GM23248 (cell line): ENCODE data around the gene PTPRN2. TPM values are rescaled to one million over a fixed set of nuclear protein-coding genes. Genes with fewer than 3 reads are reported as not detected.
A peak's percentile ranks its signal among the peaks of the same experiment; 100 is the strongest.

Source experiments
- DNase-seq: peaks from one replicate; pipeline ENCODE4 v3.0.0-alpha.2; 2015
- H2AFZ ChIP-seq: fragments of 200-600 bp; sonication (generic); 2 replicates; pipeline ENCODE4 v1.6.1; 2016; ENCODE audit warnings: antibody characterized with exemption
- H3F3A ChIP-seq: fragments of 200-600 bp; sonication (generic); 2 replicates; pipeline ENCODE4 v1.6.1; 2016; ENCODE audit warnings: mild to moderate bottlenecking, antibody characterized with exemption, mixed run types; ENCODE audit not compliant: insufficient read depth
- H3K27ac ChIP-seq: fragments of 200-600 bp; sonication (generic); 2 replicates; pipeline ENCODE4 v1.5.1; 2016; ENCODE audit warnings: mild to moderate bottlenecking
- H3K27me3 ChIP-seq: fragments of 200-600 bp; sonication (generic); replicated peaks from 2 replicates; pipeline ENCODE4 v1.6.1; 2016; ENCODE audit warnings: mild to moderate bottlenecking; ENCODE audit not compliant: insufficient read depth
- H3K36me3 ChIP-seq: fragments of 200-600 bp; sonication (generic); 2 replicates; pipeline ENCODE4 v1.6.1; 2016; ENCODE audit warnings: low read depth, mild to moderate bottlenecking
- H3K4me1 ChIP-seq: fragments of 200-600 bp; sonication (generic); 2 replicates; pipeline ENCODE4 v1.6.1; 2016; ENCODE audit warnings: mild to moderate bottlenecking; ENCODE audit not compliant: insufficient read depth
- H3K4me2 ChIP-seq: fragments of 200-600 bp; sonication (generic); one replicate; pipeline ENCODE4 v1.6.1; 2016; ENCODE audit warnings: mild to moderate bottlenecking; ENCODE audit not compliant: unreplicated experiment
- H3K4me3 ChIP-seq: fragments of 200-600 bp; sonication (generic); 2 replicates; pipeline ENCODE4 v1.5.1; 2016; ENCODE audit warnings: mild to moderate bottlenecking
- H3K79me2 ChIP-seq: fragments of 200-600 bp; sonication (generic); 2 replicates; pipeline ENCODE4 v1.6.1; 2016; ENCODE audit warnings: mild to moderate bottlenecking; ENCODE audit not compliant: insufficient read depth
- H3K9ac ChIP-seq: fragments of 200-600 bp; sonication (generic); 2 replicates; pipeline ENCODE4 v1.6.1; 2016; ENCODE audit warnings: mild to moderate bottlenecking
- H3K9me2 ChIP-seq: fragments of 200-600 bp; sonication (generic); 2 replicates; pipeline ENCODE4 v1.6.1; 2016; ENCODE audit warnings: mixed run types, mild to moderate bottlenecking, moderate library complexity; ENCODE audit not compliant: insufficient read depth
- H3K9me3 ChIP-seq: fragments of 200-600 bp; sonication (generic); one replicate; pipeline ENCODE4 v1.6.1; 2017; ENCODE audit warnings: low read depth
- H4K20me1 ChIP-seq: fragments of 200-600 bp; sonication (generic); 2 replicates; pipeline ENCODE4 v1.6.0; 2016; ENCODE audit not compliant: insufficient read depth
- EZH2 ChIP-seq: fragments of 200-600 bp; sonication (generic); IDR thresholded peaks from 2 replicates; pipeline ENCODE4 v1.6.1; 2018; ENCODE audit warnings: antibody characterized with exemption, mild to moderate bottlenecking; ENCODE audit not compliant: insufficient read depth, poor library complexity, severe bottlenecking
- EZH2phosphoT487 ChIP-seq: fragments of 200-600 bp; sonication (generic); IDR thresholded peaks from 2 replicates; pipeline ENCODE4 v1.6.1; 2018; ENCODE audit warnings: antibody characterized with exemption, moderate library complexity, mild to moderate bottlenecking, low read depth; ENCODE audit not compliant: insufficient read depth
- WGBS, 2 experiments: methylation state at CpG; one replicate each; pipeline ENCODE4 v1.1.6; 2015 to 2017; ENCODE audit warnings: low lambda C conversion rate in 2 of 2, low coverage in 1 of 2; ENCODE audit errors: missing lambda C conversion rate in 2 of 2; 5-methylcytosine and 5-hydroxymethylcytosine counted together
- in situ Hi-C: fragments of 300-500 bp; cut with MboI; formaldehyde crosslinking; loops from 2 replicates; pipeline ENCODE4 v1.15.0; 2020
- polyA plus RNA-seq: library from polyadenylated mRNA; unstranded; fragments of >200 nt; fragmentation: Nextera tagmentation; extraction: Ambion mirVana; gene quantifications from 2 replicates; pipeline ENCODE4 v1.2.1, GENCODE V29; 2016
- total RNA-seq: library from RNA; depleted of rRNA; stranded (reverse); fragments of >200 nt; shearing (Covaris generic); gene quantifications from 2 replicates; pipeline ENCODE4 v1.2.3, GENCODE V29; 2014

The PTPRN2 gene
- total and polyA plus RNA-seq, 2 experiments from 2014 or later = 0.13 TPM; not detected in 1

GRCh38 chr7:157687845-157688532 lies 899.6 kb downstream of the PTPRN2 start:
- Histone ChIP-seq H3K9me2 (no peaks in the 10 kb centered on the region), H3K79me2 (no peaks in the 10 kb centered on the region), H3K27ac (no peak overlapping the region), H3F3A (no peaks in the 10 kb centered on the region), H3K4me3 (no peak overlapping the region), H3K4me1 (no peaks in the 10 kb centered on the region), H3K27me3 (peaks cover 53% of the 10 kb centered on the region), H3K9me3 (no peaks in the 10 kb centered on the region), H3K9ac (no peak overlapping the region), H2AFZ (no peak overlapping the region), H3K4me2 (no peak overlapping the region), H4K20me1 (no peaks in the 10 kb centered on the region), H3K36me3 (no peaks in the 10 kb centered on the region)
- WGBS, 2 experiments = 1% methylated on average over 9 of the region's 9 CpGs
- in situ Hi-C loops = no loop called here
- TF ChIP-seq EZH2 (no peak), EZH2phosphoT487 (no peak)
- no peak for DNase-seq

GRCh38 chr7:157687158-157687557 lies 900.5 kb downstream of the PTPRN2 start:
- H3K9ac ChIP-seq = no peak overlapping the region
- no peak overlapping the region for H3K4me3 ChIP-seq
- in situ Hi-C loops = no loop called here
- H3K9me2 ChIP-seq = no peaks in the 10 kb centered on the region
- no peak for TF ChIP-seq EZH2phosphoT487
- peak; percentile 59 for TF ChIP-seq EZH2
- no peaks in the 10 kb centered on the region for H3K4me1 ChIP-seq
- H2AFZ ChIP-seq = no peak overlapping the region
- H3K36me3 ChIP-seq = no peaks in the 10 kb centered on the region
- no peak overlapping the region for H3K27ac ChIP-seq
- no peaks in the 10 kb centered on the region for H3K79me2 ChIP-seq
- H3F3A ChIP-seq = no peaks in the 10 kb centered on the region
- H3K4me2 ChIP-seq = no peak overlapping the region
- H3K9me3 ChIP-seq = no peaks in the 10 kb centered on the region
- no peaks in the 10 kb centered on the region for H4K20me1 ChIP-seq
- H3K27me3 ChIP-seq = peaks cover 56% of the 10 kb centered on the region
- WGBS, 2 experiments = 1 to 2% methylated on average over 5 of the region's 5 CpGs
- no peak for DNase-seq

GRCh38 chr7:157686285-157686894 lies 901.2 kb downstream of the PTPRN2 start:
- DNase-seq = no peak
- no peaks in the 10 kb centered on the region for H3K4me1 ChIP-seq
- in situ Hi-C loops = no loop called here
- H3K4me3 ChIP-seq = no peak overlapping the region
- H4K20me1 ChIP-seq = no peaks in the 10 kb centered on the region
- 1 to 2% methylated on average over 13 of the region's 13 CpGs for WGBS, 2 experiments
- TF ChIP-seq EZH2 (no peak), EZH2phosphoT487 (no peak)
- peaks cover 58% of the 10 kb centered on the region for H3K27me3 ChIP-seq
- H3K36me3 ChIP-seq = no peaks in the 10 kb centered on the region
- H3K9me2 ChIP-seq = no peaks in the 10 kb centered on the region
- H3K9me3 ChIP-seq = no peaks in the 10 kb centered on the region
- H3K9ac ChIP-seq = no peak overlapping the region
- no peak overlapping the region for H3K27ac ChIP-seq
- no peak overlapping the region for H3K4me2 ChIP-seq
- H2AFZ ChIP-seq = no peak overlapping the region
- H3K79me2 ChIP-seq = no peaks in the 10 kb centered on the region
- no peaks in the 10 kb centered on the region for H3F3A ChIP-seq

- in situ Hi-C loops = no loop called here
- H3K4me2 ChIP-seq = no peak overlapping the region
- no peaks in the 10 kb centered on the region for H3F3A ChIP-seq
- H3K9me2 ChIP-seq = no peaks in the 10 kb centered on the region
- H3K79me2 ChIP-seq = no peaks in the 10 kb centered on the region
- no peak overlapping the region for H3K4me3 ChIP-seq
- peaks cover 61% of the 10 kb centered on the region for H3K27me3 ChIP-seq
- H4K20me1 ChIP-seq = no peaks in the 10 kb centered on the region
- no peak overlapping the region for H2AFZ ChIP-seq
- 3% methylated on average over 32 to 66 of the region's 77 CpGs for WGBS, 2 experiments
- H3K36me3 ChIP-seq = no peaks in the 10 kb centered on the region
- H3K4me1 ChIP-seq = no peaks in the 10 kb centered on the region
- TF ChIP-seq EZH2phosphoT487 = no peak
- TF ChIP-seq EZH2 = peak; percentile 5
- no peaks in the 10 kb centered on the region for H3K9me3 ChIP-seq
- H3K27ac ChIP-seq = no peak overlapping the region
- H3K9ac ChIP-seq = no peak overlapping the region
- no peak for DNase-seq
These were observed 902.0 kb downstream of the PTPRN2 start for GRCh38 chr7:157685430-157686284.
